Measurements from ENCODE around the gene MSI1. TPM values are rescaled to one million over a fixed set of nuclear protein-coding genes. Genes with fewer than 3 reads are reported as not detected.
A peak's percentile ranks its signal among the peaks of the same experiment; 100 is the strongest.
"Not testable (repeated sequence)": the region's sequence is repeated elsewhere in the genome, so short reads cannot be mapped to it uniquely, and the experiment has no call there.

Gene MSI1
- total and polyA plus RNA-seq, 12 donors: 1.1 to 9.6 (median 5.5) TPM

- Histone ChIP-seq H3K27me3 (no peaks in the 10 kb centered on the region), H3K4me3 (no peak overlapping the region), H3K4me1 (no peaks in the 10 kb centered on the region), H3K36me3 (peaks cover 0 to 19% (median 0%) of the 10 kb centered on the region in 9 donors), H3K27ac (no peak overlapping the region), H3K9me3 (peaks cover 0 to 3% (median 0%) of the 10 kb centered on the region in 11 donors)
- WGBS, 2 donors: 67 to 68% methylated on average over 10 of the region's 10 CpGs
- TF ChIP-seq CTCF (IDR thresholded peaks at IDR 0.05): no peak
- ATAC-seq (no peak), DNase-seq (no peak)
- intact Hi-C loops (cut with DNase I): no loop called here
Measured at GRCh38 chr12:120343039-120343537, 25.9 kb downstream of the MSI1 start.

GRCh38 chr12:120342175-120343038 lies 26.6 kb downstream of the MSI1 start:
- ATAC-seq (peak in 1 of 8 donors; percentile 35), DNase-seq (no peak)
- Histone ChIP-seq H3K4me1 (no peaks in the 10 kb centered on the region), H3K27me3 (no peaks in the 10 kb centered on the region), H3K4me3 (no peak overlapping the region), H3K36me3 (peaks cover 0 to 14% (median 0%) of the 10 kb centered on the region in 9 donors), H3K27ac (no peak overlapping the region), H3K9me3 (peaks cover 0 to 10% (median 0%) of the 10 kb centered on the region in 11 donors)
- 61 to 69% methylated on average over 28 to 30 of the region's 30 CpGs for WGBS, 2 donors
- no peak for TF ChIP-seq CTCF (IDR thresholded peaks at IDR 0.05)
- intact Hi-C loops (cut with DNase I): no loop called here

- Histone ChIP-seq H3K27ac (no peak overlapping the region), H3K4me3 (no peak overlapping the region), H3K9me3 (peaks cover 0 to 26% (median 0%) of the 10 kb centered on the region in 11 donors), H3K36me3 (no peaks in the 10 kb centered on the region), H3K27me3 (no peaks in the 10 kb centered on the region), H3K4me1 (no peaks in the 10 kb centered on the region)
- no peak for DNase-seq
- ATAC-seq: no peak
- intact Hi-C loops (cut with DNase I): no loop called here
- WGBS, 2 donors: 56 to 73% methylated on average over 4 of the region's 4 CpGs
- no peak for TF ChIP-seq CTCF (IDR thresholded peaks at IDR 0.05)
Measured at GRCh38 chr12:120339256-120339655, 29.7 kb downstream of the MSI1 start.

- Histone ChIP-seq H3K4me3 (no peak overlapping the region), H3K36me3 (no peaks in the 10 kb centered on the region), H3K27me3 (no peaks in the 10 kb centered on the region), H3K4me1 (no peaks in the 10 kb centered on the region), H3K9me3 (peaks cover 0 to 26% (median 0%) of the 10 kb centered on the region in 11 donors), H3K27ac (no peak overlapping the region)
- intact Hi-C loops (cut with DNase I): no loop called here
- WGBS, 2 donors: 85 to 86% methylated on average over 2 of the region's 2 CpGs
- TF ChIP-seq CTCF (IDR thresholded peaks at IDR 0.05): no peak
- ATAC-seq: no peak
- DNase-seq: no peak
Measured at GRCh38 chr12:120337730-120338129, 31.2 kb downstream of the MSI1 start.

- DNase-seq; intact Hi-C loops (cut with DNase I); ATAC-seq; H3K36me3 ChIP-seq; H3K4me1 ChIP-seq; H3K27ac ChIP-seq; H3K4me3 ChIP-seq; H3K27me3 ChIP-seq: not testable (repeated sequence)
- H3K9me3 ChIP-seq: peaks cover 0 to 26% (median 0%) of the 10 kb centered on the region in 11 donors
- WGBS, 2 donors: 83 to 91% methylated on average over 2 of the region's 2 CpGs
Measured at GRCh38 chr12:120336392-120336791, 32.6 kb downstream of the MSI1 start.
